Vagina (tissue), 2 donors: ENCODE data around the gene NTNG1.

Experiments
- CTCF ChIP-seq, 3 experiments: fragments of 450-650 bp in 2 of 3; fragments of 200-600 bp in 1 of 3; sonication (generic) in 1 of 3; IDR thresholded peaks; one replicate each; pipeline ENCODE4 v1.5.1; 2017 to 2019; ENCODE audit warnings: antibody characterized with exemption in 3 of 3, mild to moderate bottlenecking in 2 of 3, moderate library complexity in 2 of 3
- POLR2A ChIP-seq, 2 donors: fragments of 450-650 bp; IDR thresholded peaks; one replicate each; pipeline ENCODE4 v1.6.1; 2017; ENCODE audit warnings: antibody characterized with exemption in 2 of 2, mild to moderate bottlenecking in 2 of 2, moderate library complexity in 2 of 2
- POLR2AphosphoS5 ChIP-seq, 2 donors: sonication (generic); formaldehyde crosslinking; IDR thresholded peaks; one replicate each; pipeline ENCODE4 v1.9.0; 2017; ENCODE audit warnings: antibody characterized with exemption in 2 of 2, mild to moderate bottlenecking in 2 of 2, low read depth in 1 of 2; ENCODE audit not compliant: insufficient read depth in 1 of 2

- TF ChIP-seq CTCF (IDR thresholded peaks at IDR 0.05): no peak
- TF ChIP-seq POLR2A (IDR thresholded peaks at IDR 0.05): no peak
- no peak for TF ChIP-seq POLR2AphosphoS5 (IDR thresholded peaks at IDR 0.05; ENCODE audit: insufficient read depth in 1 of 2, low read depth in 1 of 2)
These were observed 317.1 kb downstream of the NTNG1 start for GRCh38 chr1:107457989-107458388.
